Cerebellar nuclear complex (tissue), 1 donor: ENCODE data around the gene CACNA1D.

Source experiments
- DNase-seq, 2 experiments: peaks; one replicate each; lab custom pipeline; 2025; lab: John Stamatoyannopoulos, UW

Gene CACNA1D

DNA sequence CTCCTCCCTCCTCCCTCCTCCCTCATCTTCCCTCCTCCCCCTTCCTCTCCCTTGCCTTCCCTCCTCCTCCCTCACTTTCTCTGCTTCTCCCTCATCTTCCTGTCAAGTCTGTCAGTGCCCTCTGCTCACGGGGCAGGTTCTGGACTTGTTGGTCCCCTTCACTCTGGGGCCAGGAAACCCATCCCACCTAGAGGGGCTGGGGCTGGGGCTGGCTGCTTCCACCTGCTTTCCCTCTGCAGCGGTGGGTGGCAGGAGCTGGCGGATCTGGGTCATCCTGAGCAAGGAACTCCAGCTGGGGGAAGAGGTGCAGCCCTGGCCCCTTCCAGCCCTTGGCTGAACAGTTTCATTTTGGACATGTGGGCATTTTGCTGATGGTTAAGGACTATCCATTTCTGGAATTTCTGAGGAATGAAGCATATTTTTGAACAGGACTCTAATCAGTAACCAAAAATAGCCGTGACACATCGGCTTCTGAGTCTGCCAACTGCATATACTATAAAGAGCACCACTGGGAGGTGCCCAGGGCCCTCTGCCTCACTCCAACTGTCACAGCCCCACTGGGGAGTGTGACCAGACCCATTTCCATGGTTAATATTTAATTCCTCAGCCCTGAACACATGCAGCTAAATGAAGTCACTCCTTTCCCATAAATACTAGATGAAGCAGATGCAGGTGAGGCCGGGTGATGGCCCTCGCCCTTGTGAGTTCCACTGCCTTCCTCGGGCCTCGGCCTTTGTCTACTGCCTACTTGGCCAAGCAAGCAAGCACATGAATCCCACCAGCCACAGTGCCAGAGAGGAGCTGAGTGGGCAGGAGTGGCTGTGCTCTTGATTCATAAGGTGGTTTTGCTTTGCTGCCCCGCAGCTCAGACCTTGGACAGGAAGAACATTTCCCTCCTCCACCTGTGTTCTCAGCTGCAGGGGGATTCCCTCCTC, 312.0 kb downstream of the CACNA1D start:
- no peak for DNase-seq

DNA sequence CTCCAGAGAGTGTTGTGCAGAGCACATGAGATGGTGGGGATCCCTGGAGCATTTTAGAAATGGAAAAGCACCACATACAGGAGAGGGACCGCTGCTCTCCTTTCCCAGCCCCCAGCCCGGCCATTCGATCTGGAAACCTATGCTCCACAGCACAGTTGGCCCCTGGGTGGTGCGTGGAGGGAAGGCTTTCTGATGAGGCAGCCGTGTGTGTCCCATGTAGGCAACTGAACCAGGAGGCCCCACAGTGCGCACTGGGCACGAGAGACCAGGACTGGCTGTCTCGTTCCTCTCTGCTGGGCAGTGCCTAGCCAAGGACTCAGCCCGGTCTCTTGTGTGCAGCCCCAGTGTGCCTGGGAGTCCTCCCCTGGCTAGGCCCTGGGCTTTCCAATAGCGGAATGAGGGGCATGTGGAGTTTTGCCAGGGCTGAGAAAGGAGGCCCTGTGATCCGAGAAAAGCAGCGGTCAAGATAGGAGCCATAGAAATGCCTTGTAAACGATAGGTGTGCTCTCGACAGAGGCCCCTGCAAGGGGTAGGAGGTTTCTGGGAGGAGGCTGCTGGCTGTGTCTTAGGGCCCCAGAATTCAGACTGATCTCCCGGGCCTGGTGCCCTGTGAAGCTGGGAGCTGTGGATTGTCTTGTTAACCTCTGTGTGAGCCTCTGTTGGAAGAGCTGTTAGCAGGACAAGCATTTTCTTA, 312.9 kb downstream of the CACNA1D start:
- no peak for DNase-seq

DNA sequence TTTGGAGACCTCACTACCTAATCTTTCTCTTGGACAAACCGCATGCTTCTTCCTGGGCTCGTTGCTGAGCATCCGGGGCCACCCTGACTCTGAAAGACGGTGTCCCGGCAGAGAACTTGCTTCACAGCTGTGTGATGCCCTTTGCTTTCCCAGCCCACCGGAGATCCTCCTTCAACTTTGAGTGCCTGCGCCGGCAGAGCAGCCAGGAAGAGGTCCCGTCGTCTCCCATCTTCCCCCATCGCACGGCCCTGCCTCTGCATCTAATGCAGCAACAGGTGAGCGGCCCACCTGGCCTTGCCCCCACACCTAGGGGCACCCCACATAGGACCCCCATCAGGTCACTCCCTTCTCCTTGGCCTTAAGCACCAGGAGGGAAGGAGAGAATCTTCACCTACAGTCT, 314.1 kb downstream of the CACNA1D start:
- DNase-seq: no peak

DNA sequence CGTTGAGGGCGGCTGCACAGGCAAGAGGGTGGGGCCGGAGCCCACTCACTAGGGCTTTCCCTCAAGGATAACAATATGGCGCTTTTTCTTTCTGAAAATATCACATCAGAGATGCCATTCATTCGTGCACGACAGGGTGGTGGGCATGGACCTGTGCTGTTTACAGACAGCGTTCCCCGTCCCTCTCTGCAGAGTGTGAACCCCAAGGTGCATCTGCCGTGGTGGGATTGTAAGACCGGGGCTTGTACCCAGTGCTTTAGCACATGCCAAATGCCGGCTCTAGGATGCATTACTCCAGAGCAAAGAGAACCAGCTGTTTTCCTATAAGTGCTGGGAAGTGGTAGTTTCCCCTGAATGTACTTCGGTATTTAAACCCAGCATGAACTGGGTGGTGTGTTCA, 314.9 kb downstream of the CACNA1D start:
- DNase-seq: no peak

DNA sequence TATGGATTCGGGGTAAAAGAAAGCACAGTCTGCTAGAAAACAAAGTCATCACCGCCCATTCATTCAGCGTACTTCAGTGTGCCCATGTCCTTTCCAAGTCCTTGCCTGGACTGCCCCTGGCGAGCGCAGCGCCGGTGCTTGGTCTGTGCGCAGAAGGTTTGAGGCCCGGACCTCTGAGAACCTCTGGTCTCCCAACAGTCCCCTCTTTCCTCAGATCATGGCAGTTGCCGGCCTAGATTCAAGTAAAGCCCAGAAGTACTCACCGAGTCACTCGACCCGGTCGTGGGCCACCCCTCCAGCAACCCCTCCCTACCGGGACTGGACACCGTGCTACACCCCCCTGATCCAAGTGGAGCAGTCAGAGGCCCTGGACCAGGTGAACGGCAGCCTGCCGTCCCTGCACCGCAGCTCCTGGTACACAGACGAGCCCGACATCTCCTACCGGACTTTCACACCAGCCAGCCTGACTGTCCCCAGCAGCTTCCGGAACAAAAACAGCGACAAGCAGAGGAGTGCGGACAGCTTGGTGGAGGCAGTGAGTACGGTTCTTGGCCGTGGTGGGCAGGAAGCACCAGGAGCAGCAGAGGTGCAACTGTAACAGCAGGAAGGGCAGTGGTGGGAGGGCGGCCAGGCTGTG, 315.5 kb downstream of the CACNA1D start:
- DNase-seq: no peak

DNA sequence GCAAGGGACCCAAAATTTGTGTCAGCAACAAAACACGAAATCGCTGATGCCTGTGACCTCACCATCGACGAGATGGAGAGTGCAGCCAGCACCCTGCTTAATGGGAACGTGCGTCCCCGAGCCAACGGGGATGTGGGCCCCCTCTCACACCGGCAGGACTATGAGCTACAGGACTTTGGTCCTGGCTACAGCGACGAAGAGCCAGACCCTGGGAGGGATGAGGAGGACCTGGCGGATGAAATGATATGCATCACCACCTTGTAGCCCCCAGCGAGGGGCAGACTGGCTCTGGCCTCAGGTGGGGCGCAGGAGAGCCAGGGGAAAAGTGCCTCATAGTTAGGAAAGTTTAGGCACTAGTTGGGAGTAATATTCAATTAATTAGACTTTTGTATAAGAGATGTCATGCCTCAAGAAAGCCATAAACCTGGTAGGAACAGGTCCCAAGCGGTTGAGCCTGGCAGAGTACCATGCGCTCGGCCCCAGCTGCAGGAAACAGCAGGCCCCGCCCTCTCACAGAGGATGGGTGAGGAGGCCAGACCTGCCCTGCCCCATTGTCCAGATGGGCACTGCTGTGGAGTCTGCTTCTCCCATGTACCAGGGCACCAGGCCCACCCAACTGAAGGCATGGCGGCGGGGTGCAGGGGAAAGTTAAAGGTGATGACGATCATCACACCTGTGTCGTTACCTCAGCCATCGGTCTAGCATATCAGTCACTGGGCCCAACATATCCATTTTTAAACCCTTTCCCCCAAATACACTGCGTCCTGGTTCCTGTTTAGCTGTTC, 316.9 kb downstream of the CACNA1D start:
- DNase-seq: no peak

DNA sequence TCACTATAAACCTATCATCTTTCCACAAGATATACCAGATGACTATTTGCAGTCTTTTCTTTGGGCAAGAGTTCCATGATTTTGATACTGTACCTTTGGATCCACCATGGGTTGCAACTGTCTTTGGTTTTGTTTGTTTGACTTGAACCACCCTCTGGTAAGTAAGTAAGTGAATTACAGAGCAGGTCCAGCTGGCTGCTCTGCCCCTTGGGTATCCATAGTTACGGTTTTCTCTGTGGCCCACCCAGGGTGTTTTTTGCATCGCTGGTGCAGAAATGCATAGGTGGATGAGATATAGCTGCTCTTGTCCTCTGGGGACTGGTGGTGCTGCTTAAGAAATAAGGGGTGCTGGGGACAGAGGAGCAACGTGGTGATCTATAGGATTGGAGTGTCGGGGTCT, 318.0 kb downstream of the CACNA1D start:
- DNase-seq: no peak

DNA sequence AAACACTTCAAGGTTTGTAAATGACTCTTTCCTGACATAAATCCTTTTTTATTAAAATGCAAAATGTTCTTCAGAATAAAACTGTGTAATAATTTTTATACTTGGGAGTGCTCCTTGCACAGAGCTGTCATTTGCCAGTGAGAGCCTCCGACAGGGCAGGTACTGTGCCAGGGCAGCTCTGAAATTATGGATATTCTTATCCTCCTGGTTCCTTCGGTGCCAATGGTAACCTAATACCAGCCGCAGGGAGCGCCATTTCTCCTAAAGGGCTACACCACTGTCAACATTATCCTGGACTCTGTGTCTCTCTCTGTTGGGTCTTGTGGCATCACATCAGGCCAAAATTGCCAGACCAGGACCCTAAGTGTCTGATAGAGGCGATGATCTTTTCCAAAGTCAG, 318.8 kb downstream of the CACNA1D start:
- no peak for DNase-seq

DNA sequence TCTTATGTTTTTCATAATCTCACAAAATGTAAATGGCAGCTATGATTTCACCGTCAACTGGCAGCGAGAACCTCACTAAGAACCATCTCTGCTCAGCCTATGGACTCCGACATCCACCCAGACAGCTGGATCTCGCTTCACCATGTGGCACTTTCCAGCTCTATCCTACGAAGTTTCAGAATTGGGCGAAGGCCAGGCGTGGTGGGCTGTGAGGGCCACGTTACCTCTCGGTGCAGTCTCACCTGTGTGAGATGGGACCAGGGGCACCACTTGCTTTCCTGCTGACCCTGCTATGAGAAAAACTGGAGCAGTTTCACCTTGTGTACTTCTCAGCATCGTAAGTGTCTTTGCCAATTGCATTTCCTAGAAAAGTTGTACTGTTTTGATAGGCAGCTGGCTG, 319.5 kb downstream of the CACNA1D start:
- DNase-seq: no peak

DNA sequence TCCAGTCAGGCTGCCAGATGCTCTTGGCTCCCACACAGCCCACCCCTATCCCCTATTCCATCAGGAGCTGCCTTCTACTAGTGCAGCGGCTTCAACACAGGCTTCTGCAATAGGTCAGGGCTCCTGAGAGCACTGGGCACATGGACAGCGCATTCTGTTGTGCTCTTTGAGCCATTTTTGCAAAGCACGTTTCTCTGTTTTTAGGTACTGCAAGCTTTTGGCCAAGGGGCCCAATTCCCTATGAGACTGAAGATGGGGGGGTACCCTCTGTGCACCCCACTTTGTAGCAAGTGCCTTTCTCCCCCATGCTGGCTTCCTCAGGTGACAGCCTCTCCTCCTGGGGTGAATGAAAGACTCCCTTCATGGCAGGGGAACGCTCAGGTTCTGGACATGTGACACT, 320.7 kb downstream of the CACNA1D start:
- no peak for DNase-seq

DNA sequence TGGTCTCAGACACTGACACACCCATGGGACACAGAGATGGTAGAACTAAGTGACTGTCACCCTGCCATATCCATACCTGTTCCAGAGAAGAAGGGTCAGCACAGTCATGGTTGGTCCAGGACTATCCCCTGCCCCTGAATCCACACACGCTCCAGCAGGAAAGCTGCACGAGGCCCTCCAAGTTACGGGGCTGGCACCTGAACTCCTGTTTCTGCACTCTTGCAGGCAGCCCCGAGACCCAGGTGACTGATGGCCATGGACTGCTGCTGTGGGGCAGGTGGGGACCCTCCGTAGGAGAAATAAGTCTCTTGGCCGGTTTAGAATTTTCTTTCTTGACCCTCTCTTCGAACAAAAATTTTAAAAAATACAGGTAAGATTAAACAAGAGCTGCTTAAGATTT, 321.2 kb downstream of the CACNA1D start:
- DNase-seq: no peak

DNA sequence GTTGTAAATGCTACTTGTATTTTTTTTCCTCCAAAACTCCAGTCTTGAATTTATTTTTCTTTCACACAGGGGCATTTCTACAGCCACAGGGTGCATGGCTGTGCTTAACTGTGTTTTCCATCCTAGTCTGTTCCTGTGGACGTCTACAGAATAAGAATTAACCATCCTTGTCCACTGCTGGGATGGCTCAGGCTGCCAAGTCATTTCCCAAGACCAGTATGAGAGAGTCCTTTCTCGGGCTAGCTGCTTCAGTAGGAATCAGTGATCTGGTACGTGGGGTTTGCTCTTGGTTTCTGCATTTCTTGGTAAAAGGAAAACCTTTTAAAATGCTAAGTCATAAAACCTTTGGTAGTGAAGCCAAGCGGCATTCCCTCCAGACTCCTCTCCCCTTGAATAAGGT, 322.0 kb downstream of the CACNA1D start:
- no peak for DNase-seq

DNA sequence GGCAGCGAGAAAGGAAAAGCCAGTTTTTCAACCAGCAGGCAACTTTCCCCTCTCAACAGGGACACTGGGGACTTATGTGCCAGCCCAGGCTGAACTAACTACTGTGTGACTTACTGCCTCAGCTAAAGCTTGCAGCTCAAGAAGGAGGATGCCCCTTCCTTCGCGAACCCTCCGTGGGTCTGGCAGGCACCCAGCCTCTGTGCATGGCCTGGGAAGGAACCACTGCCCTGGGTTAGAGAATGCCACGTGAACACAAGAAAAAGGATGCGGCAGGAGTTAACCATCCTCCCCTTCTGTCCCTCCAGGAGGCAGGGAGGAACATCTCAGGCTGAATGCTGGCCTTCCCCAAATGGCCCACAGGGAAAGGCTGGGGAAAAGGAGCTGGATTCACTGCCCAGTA, 322.8 kb downstream of the CACNA1D start:
- DNase-seq: no peak

DNA sequence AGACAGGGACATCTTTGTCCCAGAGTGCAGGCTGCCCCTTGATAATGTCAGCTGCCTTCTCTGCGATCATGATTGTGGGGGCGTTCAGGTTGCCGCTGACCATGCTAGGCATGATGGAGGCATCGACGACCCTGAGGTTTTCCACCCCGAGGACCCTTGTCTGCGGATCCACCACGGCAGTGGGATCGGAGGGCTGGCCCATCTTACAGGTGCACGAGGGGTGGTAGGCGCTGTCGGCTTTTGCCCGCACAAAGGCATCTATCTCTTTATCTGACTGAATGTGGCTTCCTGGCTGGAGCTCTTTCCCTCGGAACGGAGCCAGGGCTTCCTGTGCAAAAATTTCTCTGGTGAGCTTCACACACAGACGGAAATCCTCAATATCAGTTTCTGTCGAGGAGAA, 323.4 kb downstream of the CACNA1D start:
- DNase-seq: no peak

DNA sequence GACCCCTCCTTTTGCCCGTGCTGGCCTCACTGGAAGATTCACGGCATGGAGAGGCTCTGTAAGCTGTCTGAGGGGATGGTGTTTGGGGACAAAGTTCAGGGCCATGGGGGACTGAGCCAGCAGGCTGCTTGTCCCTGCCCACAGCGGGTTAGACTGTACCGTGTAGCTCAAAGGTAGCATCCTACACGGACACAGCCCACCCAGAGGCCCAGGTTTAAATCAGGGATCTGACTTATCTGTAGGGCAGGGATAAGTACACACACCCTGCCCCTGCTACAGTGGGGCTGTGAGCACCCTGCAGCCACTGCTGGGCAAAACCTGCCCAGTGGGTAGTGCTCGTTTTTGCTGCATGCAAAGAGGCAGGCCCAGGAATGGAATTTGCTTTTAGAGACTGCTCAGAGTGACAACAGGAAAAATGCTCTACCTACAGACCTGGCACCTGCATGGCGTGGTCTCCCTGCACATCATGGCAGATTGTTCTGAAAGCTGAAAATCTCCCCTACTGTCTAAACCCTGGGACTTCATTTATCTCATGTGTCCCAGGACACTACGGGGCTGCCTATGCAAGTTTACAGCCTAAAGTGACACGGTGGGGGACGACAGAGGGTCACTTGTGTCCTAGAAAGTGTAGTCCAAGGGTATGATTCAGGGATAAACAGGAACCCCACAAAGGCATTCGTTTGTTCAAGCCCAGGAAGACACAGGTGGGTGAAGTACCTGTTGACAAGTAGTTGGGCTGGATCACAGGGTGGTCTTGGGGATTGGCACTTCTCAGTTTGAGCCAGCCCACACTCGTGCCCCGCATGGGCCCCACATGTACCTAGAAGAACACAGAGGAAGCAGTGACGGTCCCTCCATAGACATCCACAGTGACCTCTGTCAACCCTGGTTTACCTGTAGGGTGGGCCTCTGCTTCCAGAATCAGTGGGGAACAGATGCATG, 324.1 kb downstream of the CACNA1D start:
- DNase-seq: no peak

DNA sequence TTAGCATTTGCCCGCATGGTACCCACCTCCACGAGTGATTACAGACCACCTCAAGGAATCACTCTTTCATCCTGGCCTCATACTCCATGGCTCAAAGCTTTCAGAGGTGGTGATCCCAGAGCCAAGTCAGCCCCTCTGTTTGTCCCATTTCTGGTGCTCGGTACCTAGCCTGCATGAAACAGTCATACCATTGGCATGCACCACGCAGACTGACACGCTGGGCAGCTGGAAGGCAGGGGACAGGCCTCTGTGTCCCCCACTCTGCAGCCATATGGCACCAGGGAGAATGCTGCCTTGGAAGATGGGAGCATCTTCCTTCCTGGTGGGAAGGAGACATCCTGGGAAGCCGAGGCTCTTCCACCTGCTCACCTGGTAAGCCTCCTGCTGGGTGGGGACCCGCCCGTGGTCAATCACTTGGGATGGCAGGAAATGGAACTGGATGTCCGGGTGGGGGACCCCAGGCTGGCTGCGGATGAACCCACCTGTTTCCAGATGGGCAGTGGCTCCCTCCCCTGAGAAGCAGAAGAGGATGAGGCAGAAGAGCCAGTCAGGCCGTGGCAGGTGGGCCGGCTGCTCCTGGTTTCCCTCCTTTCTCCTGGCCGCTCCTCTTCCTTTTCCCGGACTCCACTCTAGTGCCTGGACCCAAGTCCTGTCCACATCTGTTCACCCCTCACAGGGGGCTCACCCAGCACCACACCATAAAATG, 324.9 kb downstream of the CACNA1D start:
- no peak for DNase-seq

DNA sequence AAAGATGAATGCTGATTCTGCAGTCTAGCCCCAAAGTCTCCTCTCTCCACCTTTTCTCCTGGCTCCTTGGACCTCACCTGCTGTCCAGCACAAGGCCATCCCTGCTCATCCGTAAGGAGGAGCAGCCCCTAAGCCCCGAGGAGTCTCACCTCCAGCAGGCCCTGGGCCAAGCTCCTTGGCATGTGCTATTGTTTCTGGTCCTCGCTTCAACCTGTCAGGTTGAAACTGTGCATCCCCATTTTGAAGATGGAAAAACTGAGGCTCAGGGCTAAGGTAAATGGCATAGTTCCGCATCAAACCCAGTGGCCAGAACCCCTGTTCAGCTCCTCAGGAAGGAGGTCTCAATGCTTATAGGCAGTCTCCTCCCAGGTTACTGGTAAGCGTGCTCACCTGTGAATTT, 325.7 kb downstream of the CACNA1D start:
- no peak for DNase-seq

DNA sequence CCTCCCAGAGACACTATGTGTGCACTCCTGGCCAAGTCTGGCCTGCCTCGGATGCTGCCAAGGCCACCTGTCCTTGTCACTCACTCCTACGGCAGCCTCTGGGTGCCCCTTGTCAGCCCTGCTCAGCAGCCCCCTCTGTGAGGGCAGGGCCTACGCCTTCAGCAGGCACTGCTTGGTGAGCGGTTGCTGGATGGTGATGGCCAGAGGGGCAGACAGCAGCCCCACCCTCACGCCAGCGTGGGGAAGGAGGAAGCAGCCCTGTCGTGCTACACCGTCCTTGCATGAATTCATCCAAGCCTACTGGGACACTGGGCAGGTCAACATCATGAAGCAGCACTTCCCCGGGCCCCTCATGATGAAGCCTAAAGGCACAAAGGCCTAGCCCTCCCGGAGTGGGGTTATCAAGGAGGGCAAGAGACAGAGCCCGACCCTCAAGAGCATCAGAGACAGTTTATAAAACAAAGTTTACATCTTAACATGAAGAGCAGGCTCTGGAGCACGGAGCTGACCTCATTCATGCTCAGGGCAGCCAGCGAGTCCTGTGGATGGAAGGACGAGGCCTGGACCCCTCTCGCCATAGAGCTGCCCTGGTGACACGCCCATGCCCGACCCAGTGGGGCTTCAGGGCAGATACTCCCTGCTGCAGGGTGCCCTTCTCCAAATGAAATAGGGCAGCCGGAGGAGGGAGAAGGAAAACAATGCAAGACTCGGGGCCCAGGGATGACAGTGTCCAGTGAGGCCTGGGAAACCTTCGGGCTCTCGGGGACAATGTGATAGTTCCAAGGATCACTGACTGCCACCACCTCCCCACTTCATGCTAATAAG, 326.6 kb downstream of the CACNA1D start:
- no peak for DNase-seq

DNA sequence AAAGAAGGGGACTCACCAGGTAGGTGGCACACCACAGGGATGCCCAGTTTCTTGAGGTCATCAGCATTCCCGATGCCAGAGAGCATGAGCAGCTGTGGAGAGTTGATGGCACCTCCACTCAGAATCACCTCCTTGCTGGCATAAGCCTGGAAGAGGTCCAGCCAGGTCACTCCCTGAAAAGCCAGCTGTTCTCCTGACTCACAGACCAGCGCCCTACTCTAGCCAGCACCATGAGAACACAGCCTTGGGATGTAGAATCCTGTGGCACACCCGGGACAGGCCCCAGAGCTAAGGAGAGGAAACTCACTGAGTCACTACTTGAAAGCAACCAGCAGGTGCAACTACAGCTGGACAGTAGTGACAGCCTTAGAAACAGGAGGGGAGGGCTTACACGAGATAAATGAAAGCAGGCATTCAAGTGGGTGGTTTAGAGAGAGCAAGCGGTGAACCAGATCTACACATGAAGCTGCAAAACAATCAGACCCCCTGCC, 327.3 kb downstream of the CACNA1D start:
- DNase-seq: no peak
